HG03103 (cell line): ENCODE data around the gene FSTL4.
"Not testable (repeated sequence)": the region's sequence is repeated elsewhere in the genome, so short reads cannot be mapped to it uniquely, and the experiment has no call there.

Source experiments
- ATAC-seq: cut with Tn5 transposase; IDR thresholded peaks from one replicate; pipeline ENCODE4 v1.9.1; 2021; ENCODE audit warnings: low read depth; ENCODE audit not compliant: unreplicated experiment

Gene FSTL4

GRCh38 chr5:133460172-133460758 lies 152.1 kb downstream of the FSTL4 start:
- no peak for ATAC-seq

DNA sequence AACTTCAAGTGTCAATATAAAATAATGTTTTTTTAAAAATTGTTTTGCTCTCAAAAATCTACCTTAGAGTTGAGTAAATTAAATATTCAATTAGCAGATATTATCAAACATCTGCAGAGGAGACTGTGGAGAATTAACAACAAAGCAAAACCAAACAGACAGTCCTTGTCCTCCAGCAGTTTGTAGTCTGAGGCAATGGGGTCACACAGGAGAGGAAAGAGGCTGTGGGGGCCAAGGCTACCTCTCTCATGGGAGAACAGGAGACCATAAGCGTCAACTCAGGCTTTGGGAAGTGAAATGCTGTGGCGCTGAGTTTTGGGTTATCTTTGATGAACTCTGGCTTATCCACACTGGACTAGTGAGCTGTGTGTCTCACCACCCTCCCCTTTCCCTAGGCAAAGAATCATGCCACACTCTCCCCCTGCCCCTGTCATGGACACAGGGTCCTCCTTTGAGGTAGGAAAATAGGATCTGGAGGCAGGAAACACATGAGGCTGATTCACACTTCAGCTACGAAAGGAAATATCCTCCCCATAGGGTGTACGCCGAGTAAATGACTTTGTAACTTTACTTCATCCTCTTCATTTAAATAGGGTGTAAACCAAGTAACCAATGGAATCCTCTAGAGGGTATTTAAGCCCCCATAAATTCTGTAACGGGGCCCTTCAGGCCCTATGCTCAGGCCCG lies 152.7 kb downstream of the FSTL4 start:
- no peak for ATAC-seq

DNA sequence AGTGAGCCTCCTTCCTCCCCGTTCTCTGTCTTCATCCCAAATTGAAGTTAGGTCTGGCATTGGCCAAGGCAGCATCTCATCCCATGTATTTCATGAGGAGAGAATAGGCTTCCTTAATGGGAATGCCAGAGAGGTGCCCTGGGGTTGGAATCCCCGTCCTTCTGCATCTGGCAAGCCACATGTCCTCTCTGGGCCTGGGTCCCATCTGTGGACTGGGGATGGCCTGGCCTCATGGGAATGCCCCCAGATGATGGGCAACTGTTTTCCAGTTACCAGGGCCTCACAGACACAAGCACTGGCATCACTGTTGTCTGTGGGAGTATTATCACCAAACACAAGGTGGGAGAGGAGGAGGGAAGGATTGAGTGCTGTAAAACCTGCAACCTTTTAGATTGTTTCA lies 153.9 kb downstream of the FSTL4 start:
- ATAC-seq: no peak

DNA sequence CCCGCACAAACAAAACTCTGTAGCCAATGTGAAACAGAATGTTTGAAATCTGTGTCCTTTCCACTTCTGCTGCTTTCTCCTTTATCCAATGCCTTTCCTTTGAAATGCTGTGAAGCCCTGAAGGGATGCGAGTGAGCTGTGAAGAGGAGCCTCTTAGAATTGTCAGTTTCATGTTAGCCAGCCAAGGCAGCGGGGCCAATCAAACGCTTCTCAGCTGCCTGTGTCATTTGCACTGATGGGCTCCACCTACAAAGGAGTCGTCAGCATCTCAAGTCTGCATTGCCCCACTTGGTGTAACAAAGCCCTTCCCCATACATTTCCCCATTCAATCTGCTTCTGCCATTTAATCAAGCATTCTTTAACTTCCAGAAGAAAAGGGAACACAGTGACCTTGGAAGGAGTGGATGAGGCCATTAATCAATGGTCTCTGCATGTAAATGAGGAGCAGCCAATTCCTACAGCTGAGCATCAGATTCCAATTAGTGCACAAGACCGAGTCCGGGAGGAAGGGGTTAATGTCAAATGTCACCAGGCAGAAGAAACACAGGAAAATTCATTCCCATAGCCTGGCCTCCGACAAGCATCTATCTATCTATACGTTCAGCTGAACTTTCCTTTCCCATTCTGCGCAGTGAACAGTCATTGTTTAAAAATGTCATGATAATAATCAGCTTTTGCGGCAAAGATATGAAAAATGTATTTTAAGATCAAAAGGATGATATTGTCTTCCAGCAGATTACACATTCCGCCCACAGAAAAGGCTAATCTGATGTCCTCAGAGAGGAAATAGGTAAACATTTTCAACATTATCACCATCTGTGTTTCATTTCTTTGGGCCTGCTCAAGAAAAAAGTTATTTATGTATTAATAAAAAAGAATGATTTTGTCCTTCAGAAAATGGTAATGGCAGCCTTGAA lies 154.6 kb downstream of the FSTL4 start:
- ATAC-seq: no peak

DNA sequence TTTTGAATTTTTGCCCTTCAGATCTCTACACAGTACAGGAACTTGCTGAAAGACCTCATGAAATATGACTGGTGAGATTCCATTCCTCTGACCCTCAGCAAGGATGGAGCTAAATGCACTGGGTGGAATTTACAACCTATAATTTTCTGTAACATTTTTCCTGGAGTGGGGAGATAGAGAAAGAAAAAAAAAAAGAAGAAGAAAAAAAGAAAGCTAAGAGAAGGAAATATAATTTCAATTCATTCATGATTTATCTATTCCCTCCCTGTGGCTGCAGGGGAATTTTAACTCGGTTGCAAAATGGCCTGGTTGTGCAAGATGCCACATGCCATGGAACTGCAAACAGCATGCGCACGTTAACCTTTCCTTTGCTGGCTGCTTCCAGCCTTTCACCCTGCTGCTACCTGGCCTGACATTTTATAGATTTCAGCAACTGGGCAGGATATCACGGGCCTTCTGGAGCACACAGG lies 155.4 kb downstream of the FSTL4 start:
- ATAC-seq: no peak

- ATAC-seq: no peak
These were observed 156.7 kb downstream of the FSTL4 start for GRCh38 chr5:133455676-133456075.

DNA sequence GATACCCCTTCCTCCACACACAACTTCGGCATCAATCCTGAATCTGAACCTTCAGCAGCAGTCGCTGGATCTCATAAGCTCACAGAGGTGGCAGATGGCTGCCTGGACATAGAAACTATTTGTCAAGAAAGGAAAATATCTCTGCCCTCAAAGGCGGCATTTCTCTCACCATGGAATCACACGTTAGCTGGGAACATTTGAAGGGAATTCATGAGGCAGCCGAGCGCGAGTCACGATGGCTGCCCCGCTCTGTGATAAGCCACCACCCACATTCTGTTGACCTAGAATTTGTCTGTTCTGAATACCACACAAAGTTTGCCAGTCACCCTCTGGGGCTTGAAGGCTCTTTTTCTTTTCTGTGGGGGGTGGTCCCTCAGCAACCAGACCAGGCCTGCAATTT lies 157.9 kb downstream of the FSTL4 start:
- ATAC-seq: no peak

GRCh38 chr5:133453831-133454230 lies 158.5 kb downstream of the FSTL4 start:
- no peak for ATAC-seq

GRCh38 chr5:133453084-133453780 lies 159.1 kb downstream of the FSTL4 start:
- no peak for ATAC-seq

- no peak for ATAC-seq
These were observed 160.4 kb downstream of the FSTL4 start for GRCh38 chr5:133451926-133452325.

- no peak for ATAC-seq
These were observed 162.1 kb downstream of the FSTL4 start for GRCh38 chr5:133450286-133450685.

GRCh38 chr5:133449181-133449580 lies 163.2 kb downstream of the FSTL4 start:
- ATAC-seq: no peak

- no peak for ATAC-seq
These were observed 165.9 kb downstream of the FSTL4 start for GRCh38 chr5:133446440-133446839.

DNA sequence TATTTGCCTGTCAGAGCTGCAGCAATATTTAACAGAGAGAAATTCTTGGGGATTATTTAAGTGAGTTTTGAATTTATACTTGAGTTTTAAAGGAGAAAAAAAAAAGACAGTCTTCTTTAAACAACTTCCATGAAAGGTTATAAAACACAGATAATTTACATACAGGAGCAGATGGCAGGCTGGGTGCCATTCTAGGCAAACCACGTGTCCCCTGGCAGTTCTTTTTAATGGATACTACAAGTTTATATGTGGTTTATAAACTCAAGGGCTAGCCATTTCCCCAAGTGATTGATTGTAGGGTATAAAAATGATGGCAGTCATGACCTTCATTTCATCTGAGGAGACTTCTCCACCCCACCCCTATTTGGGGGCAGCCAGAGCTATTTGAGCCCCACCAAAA lies 166.6 kb downstream of the FSTL4 start:
- ATAC-seq: no peak

DNA sequence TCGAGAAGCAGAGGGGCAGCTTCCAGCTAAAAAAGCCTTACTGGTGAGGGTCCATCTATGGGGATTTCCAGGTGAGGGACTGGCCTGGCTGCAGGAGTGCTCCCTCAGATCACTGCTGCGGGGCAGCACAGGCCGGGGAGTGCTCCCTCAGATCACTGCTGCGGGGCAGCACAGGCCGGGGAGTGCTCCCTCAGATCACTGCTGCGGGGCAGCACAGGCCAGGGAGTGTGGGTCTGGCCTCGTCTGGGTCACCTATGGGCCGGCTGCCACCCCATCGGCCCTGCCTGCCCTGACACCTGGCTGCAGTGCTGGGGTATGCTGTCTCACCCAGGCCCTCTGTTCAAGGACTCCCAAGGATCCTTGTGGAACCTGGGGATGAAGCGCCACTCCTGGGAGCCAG lies 167.1 kb downstream of the FSTL4 start:
- ATAC-seq: not testable (repeated sequence)

- no peak for ATAC-seq
These were observed 167.6 kb downstream of the FSTL4 start for GRCh38 chr5:133444711-133445110.

DNA sequence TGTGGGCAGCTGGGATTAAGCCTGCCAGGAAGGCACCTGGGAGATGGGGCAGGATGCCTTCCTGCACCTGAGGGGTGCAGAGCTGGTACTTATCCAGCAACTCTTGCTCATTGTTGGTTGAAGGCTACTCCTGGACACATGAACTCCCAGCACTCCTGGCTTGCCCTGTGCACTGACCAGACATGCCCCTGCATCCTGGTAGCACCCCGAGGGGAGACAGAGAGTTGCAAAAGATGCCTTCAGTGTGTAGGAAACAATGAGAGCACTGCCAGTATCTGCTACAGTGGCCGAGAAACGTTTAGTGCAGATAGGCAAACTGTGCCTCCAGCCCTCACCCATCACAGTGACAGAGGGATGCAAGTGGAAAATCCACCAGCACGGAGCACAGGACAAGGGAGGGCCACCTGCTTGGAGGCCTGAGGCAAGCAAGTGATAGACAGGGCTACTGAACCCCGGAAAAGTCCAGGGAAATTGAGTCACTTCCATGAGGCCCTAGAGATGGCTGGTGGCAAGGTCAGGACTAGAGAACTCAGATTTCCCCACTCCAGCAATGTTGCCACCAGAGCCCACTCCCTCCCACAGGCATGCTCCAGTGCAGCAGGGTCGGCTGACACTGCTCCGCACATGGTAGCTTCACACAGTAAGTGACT lies 171.1 kb downstream of the FSTL4 start:
- ATAC-seq: no peak

GRCh38 chr5:133440467-133441115 lies 171.8 kb downstream of the FSTL4 start:
- no peak for ATAC-seq

- ATAC-seq: no peak
These were observed 172.5 kb downstream of the FSTL4 start for GRCh38 chr5:133439859-133440258.

DNA sequence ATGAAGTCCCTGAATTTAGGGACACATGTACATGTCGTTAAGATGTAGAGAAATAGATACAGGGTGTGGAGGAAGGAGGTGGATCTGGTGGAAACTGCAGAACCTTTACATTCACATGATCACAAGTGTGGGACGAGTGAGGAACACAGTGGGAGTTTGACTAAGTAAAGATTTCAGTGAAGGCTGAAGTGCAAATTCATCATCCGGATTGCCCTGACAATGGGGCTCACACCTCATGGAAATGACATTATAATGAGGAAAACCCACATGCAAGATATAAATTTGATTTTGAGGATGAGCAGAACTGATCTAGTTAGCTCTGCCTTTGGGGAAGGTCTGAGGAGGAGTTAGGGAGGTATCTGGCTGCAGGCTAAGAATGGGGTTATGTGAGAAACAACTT lies 173.9 kb downstream of the FSTL4 start:
- ATAC-seq: no peak
